ENCODE measurements around the gene CD248. TPM values are rescaled to one million over a fixed set of nuclear protein-coding genes. Genes with fewer than 3 reads are reported as not detected.

The CD248 gene
- total RNA-seq, 2 donors from 2014 or later, result 7.6 to 10.7 TPM

DNA sequence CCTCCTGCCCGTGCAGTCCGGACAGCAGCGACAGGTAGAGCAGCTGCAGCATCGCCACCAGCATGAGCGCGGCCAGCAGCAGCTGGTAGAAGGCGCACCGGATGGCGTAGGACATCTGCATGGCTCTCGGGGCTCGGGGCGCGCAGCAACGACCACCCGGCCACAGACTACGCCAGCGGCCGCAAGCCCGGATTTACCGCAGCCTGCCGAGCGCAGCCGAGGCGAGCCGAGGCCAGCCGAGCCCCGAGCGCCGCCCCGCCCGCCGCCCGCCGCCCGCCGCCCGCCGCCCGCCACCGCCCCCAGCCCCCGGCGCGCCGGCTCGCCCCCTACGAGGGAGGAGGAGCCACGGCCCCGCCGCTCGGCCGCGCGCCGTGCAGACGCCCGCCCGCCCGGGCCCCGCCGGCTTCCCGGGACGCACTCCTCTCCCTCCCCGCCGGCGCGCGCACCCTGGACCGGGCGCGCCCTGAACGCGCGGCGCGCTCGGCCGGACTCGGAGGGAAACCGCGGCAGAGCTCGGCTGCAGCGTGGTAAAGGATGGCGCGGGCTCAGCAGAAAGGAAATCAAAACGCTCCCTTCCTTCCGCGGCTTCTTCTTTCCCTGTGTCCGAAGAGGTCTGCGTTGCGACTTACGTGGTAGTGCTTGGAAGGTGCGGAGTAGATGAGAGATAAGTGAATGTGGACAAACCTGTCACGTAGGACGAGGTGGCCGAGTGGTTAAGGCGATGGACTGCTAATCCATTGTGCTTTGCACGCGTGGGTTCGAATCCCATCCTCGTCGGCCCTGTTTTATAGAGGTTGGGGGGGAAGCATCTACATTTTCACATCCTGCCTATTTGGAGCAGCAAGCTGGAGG is 30.8 kb upstream of the CD248 start, which contains the start of gene B4GAT1:
TSS of gene B4GAT1 (minus strand) at position 205 of the 852 bp plus-strand sequence. CDS start at position 121, 84 bp downstream.
- TF ChIP-seq, protein P1, sequence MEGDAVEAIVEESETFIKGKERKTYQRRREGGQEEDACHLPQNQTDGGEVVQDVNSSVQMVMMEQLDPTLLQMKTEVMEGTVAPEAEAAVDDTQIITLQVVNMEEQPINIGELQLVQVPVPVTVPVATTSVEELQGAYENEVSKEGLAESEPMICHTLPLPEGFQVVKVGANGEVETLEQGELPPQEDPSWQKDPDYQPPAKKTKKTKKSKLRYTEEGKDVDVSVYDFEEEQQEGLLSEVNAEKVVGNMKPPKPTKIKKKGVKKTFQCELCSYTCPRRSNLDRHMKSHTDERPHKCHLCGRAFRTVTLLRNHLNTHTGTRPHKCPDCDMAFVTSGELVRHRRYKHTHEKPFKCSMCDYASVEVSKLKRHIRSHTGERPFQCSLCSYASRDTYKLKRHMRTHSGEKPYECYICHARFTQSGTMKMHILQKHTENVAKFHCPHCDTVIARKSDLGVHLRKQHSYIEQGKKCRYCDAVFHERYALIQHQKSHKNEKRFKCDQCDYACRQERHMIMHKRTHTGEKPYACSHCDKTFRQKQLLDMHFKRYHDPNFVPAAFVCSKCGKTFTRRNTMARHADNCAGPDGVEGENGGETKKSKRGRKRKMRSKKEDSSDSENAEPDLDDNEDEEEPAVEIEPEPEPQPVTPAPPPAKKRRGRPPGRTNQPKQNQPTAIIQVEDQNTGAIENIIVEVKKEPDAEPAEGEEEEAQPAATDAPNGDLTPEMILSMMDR (IDR thresholded peaks at IDR 0.05), result no peak
- H3K4me1 ChIP-seq, result peaks cover 0 to 39% of the 10 kb centered on the region in 2 donors

DNA sequence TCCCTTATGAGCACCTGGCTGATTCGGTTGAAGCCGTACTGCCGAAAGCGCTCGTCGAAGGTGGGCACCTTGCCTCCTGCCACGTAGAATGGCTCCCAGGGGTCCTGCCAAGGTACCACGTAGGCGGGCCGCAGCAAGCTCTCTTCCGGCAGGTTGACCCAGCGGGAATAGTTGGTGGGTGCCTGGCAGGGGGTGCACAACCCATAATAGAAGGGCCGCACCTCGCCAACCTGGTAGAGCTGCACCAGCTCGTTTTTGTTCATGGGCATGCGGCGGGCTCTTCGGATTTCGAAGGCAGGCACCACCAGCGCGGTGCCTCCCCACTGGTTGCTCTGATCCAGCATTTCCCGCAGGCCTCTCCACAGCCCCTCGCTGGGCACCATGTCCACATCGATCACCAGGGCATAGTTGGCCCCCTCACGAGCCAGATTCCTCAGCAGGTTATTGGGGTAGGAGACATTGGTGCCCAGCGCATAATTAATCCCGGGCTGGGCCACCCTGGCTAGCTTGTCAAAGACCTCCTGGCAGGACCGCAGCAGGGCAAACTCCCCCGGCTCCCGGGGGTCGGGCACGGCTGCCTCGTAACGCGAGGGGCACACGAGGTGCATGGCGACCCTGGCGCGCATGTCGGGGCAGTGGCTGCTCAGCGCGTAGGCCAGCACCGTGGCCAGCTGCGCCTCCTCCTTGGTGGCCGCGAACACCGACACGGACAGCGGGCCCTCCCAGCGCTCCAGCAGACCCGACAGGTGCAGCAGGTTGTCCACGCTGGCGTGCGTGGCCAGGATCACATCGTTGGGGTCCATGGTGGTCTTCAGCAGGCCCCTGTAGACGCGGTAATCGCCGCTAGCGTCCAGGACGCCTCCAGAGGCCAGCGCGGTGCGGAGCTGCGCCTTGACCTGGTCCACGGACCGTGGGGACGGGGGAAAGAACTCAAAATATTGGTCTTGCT is 29.9 kb upstream of the CD248 start:
- peak overlapping the region; percentile 72 to 85 for H3K4me3 ChIP-seq
- peaks cover 0 to 39% of the 10 kb centered on the region in 2 donors for H3K4me1 ChIP-seq
- TF ChIP-seq, protein P1 (IDR thresholded peaks at IDR 0.05), result no peak
- peaks cover under 1% of the 10 kb centered on the region for H3K36me3 ChIP-seq
- H3K27ac ChIP-seq, result peak overlapping the region; percentile 77 to 91
- DNase-seq (ENCODE audit: low spot score), result no peak
- H3K27me3 ChIP-seq, result no peaks in the 10 kb centered on the region
- no peaks in the 10 kb centered on the region for H3K9me3 ChIP-seq

More for the DNA sequence above, 30.8 kb upstream of the CD248 start, which contains the start of gene B4GAT1:
- Histone ChIP-seq H3K9me3 (no peaks in the 10 kb centered on the region), H3K27ac (peak within 1 kb of the TSS; percentile 85 to 91), H3K36me3 (no peaks in the 10 kb centered on the region), H3K4me3 (peak within 1 kb of the TSS; percentile 72 to 85), H3K27me3 (no peaks in the 10 kb centered on the region)
- peak; percentile 93 for DNase-seq (ENCODE audit: low spot score)

DNA sequence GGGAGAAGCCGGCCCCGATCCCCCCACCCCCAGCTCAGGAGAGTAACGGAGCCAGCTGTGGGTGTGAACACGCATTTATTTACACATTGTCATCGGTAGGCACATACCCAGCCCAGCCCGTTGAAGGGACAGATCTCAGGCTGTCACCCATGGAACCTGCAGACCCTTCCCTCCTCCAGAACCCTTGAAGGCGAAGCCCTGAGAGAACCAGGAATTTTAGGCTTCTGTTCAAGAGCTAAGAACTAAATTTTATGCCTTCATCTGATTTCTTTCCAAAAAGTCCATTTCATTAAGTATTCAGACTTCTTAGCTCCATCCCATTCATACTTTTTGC is 28.4 kb upstream of the CD248 start:
- Histone ChIP-seq H3K4me1 (peaks cover 0 to 39% of the 10 kb centered on the region in 2 donors), H3K36me3 (peaks cover 15% of the 10 kb centered on the region), H3K27ac (peak overlapping the region; percentile 60 to 66), H3K27me3 (no peaks in the 10 kb centered on the region), H3K9me3 (no peaks in the 10 kb centered on the region), H3K4me3 (peak overlapping the region; percentile 62 to 81)
- TF ChIP-seq, protein P1 (IDR thresholded peaks at IDR 0.05), result no peak
- DNase-seq (ENCODE audit: low spot score), result no peak

DNA sequence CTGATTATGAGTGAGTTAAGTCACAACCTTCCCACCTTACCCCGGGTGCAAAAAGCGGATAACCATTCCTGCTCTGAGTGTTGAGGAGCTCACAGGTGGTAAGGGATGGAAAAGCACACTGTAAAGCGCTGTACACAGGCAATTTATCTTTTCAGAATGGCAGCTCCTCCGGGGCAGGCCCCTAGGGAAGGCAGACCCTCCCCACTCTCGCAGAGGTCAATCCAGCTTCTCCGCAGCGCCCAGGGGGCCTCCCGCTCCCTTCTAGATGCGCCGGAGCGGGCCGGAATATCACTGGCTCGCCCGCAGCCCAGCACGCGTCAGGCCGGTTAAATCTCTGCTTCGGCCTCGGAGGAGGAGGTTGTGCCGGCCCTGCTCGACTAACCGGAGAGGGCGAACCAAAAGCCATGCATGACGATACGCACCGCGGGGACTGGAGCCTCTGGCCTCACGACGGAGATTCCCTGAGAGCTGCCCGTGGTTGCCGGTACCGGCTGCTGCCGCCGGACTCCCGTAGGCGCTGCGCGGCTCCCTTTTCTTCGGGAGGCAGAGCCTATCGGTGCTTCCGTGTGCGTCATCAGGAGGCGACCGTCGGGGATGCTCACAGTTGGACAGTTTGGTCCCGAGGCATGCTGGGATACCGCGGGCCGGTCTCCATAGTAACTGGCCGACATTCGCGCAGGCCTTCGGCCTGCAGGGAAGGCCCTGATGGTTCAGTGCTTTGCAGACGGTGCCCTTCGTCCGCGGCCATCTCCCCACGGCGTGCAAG is 27.9 kb upstream of the CD248 start, which contains the start of gene BRMS1:
TSS of gene BRMS1 (minus strand) at position 555 of the 766 bp plus-strand sequence. CDS start 2,870 bp downstream, outside the sequence.
- Histone ChIP-seq H3K27ac (peak within 1 kb of the TSS; percentile 60 to 77), H3K27me3 (no peaks in the 10 kb centered on the region), H3K4me1 (peaks cover 0 to 39% of the 10 kb centered on the region in 2 donors), H3K9me3 (no peaks in the 10 kb centered on the region), H3K4me3 (peak within 1 kb of the TSS; percentile 62 to 81), H3K36me3 (peaks cover 21% of the 10 kb centered on the region)
- TF ChIP-seq, protein P1 (IDR thresholded peaks at IDR 0.05), result peak in 1 of 2 donors; percentile 40
- DNase-seq (ENCODE audit: low spot score), result peak; percentile 98

DNA sequence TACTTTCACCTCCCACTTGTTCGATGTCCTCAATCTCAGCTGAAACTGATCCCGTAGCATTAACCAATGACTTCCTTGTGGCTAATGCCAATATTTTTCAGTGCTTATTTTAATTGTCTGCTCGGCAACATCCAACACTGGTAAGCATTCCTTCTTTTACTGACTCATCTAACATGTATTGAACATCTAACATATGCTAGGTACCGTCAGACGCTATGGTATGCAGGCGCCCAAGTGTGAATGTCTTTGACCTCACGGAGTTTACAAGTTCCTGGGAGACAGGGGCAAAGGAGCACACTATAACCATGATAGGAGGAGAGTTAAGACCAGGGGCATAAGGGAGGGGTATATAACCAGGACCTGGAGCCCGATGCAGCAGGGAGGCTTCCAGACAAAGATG is 26.3 kb upstream of the CD248 start:
- no peak for DNase-seq (ENCODE audit: low spot score)
- no peak overlapping the region for H3K4me3 ChIP-seq
- no peaks in the 10 kb centered on the region for H3K9me3 ChIP-seq
- H3K4me1 ChIP-seq, result peaks cover 0 to 34% of the 10 kb centered on the region in 2 donors
- H3K27ac ChIP-seq, result no peak overlapping the region
- TF ChIP-seq, protein P1 (IDR thresholded peaks at IDR 0.05), result no peak
- H3K36me3 ChIP-seq, result peaks cover 30% of the 10 kb centered on the region
- no peaks in the 10 kb centered on the region for H3K27me3 ChIP-seq
